Cerebellar cortex (tissue), 1 donor: ENCODE results near the gene MRM3.
"Not testable (repeated sequence)": the region's sequence is repeated elsewhere in the genome, so short reads cannot be mapped to it uniquely, and the experiment has no call there.

Experiments used
- DNase-seq: peaks from one replicate; pipeline ENCODE4 v3.0.0-alpha.2; 2015; ENCODE audit warnings: low spot score

Gene MRM3

DNA sequence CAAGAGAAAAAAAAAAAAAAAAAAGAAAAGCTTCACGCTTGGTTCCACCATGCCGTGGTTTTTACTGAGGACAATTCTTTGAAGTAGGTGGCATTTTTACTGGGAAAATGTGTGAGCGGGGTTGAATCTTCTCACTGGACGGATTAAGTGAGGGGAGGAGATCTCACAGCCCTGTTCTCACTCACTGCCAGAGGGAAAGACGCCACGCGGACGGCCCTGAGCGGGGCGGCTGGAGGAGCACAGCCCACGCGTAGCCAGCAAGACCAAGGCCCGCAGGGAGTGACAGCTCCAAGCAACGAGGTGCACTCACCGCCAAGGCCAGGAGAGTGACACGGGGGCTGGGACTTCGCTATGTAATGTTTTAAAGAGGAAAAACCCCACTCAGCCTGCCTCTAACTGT lies 43.1 kb downstream of the MRM3 start:
- no peak for DNase-seq

DNA sequence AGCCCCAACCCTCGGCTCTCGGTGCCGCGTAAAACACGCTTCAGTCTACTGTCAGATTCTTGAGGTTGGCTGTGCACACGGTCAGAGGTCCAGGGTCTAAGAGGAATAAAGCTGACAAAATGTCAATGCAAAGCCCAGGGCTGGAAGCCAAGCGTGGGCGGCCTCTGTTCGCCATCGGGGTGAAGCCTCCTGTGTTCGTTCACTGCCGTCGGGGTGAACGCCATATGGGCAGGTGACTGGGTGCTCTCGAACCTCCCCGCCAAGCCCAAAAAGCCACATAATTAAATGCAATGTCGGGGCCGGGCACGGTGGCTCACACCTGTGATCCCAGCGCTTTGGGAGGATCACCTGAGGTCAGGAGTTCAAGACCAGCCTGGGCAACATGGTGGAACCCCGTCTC lies 44.6 kb downstream of the MRM3 start:
- no peak for DNase-seq

DNA sequence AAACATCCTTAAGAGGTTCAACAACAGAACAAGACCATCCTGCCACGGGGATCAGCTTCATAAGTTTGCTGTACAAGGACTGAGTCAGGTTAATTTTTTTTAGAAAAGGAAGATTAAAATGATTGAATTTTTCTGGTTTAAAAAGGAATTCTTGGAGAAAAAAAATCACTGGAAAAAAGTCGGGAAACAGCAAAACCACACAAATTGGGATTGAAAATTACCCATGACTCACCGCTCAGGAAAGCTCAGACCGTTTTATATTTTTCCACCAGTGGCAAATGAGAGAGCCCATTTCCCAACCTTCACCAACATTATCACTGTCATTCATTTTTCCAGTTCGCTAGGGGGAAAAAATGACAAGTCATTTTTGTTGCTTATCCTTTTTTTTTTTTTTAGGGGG lies 46.6 kb downstream of the MRM3 start:
- no peak for DNase-seq

DNA sequence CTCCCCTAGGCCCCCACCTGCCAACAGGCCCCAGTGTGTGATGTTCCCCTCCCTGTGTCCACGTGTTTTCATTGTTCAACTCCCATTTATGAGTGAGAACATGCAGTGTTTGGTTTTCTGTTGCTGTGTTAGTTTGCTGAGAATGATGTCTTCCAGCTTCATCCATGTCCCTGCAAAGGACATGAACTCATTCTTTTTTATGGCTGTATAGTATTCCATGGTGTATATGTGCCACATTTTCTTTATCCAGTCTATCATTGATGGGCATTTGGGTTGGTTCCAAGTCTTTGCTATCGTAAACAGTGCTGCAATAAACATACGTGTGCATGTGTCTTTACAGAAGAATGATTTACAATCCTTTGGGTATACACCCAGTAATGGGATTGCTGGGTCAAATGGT lies 47.5 kb downstream of the MRM3 start:
- DNase-seq = not testable (repeated sequence)

DNA sequence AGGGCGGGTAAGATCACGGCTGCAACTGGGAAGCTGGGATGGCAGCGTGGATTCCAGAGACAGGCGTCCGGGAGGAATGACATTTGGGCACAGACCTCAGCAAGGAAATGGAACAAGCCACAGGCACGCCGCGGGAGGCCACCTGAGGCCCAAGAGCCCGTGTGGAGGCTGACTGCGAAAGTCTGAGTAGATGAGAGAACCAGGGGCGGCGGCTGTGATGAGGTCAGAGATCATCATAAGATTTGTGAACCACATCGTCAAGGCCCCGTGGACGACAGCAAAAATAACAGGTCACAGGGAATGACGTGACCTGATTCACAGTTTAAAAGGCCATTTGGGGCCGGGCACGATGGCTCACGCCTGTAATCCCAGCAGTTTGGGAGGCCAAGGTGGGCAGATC lies 48.2 kb downstream of the MRM3 start:
- no peak for DNase-seq

DNA sequence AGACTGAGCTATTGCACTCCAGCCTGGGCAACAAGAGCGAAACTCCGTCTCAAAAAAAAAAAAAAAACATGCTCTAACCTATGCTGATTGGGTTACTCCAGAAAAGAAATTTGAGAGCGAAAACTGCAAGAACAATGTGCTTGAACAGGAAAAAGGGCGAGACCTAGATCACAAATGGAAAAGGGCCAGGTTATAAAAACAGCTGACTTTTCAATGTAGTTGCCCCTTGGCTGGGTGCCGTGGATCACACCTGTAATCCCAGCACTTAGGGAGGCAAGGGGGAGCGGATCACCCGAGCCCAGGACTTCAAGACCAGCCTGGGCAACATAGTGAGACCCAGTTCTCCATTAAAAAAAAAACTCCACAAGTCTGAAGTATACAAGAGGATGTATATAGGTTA lies 48.8 kb downstream of the MRM3 start:
- no peak for DNase-seq

DNA sequence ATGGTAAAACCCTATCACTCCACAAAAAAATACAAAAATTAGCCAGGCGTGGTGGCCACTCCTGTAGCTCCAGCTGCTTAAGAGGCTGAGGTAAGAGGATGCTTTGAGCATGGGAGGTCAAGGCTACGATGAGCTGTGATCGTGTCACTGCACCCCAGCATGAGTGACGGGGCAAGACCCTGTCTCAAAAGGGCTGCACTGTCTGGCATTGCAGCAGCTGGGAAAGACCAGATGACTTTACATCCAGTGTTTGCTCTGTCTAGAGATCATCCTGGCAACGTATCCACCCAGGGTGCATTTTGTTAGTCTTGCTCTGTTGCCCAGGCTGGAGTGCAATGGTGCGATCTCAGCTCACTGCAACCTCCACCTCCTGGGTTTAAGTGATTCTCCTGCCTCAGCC lies 52.0 kb downstream of the MRM3 start:
- no peak for DNase-seq

DNA sequence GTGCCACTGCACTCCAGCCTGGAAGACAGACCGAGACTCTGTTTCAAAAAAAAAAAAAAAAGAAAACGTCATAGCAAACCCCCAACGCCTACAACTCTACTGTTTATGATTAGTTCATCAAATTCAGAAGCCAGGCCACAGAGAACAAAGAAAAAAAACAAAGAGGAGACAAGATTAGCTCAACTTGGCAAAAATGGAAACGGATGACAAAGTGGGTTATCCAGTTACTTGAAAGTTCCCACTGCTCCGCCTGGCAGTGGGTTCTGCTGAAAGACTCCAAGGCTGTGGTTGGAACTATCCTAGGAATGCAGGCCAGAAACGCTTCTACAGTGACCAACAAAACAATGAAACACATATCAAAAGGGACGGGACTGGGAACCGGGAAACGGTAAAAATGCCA lies 53.1 kb downstream of the MRM3 start:
- DNase-seq = no peak

DNA sequence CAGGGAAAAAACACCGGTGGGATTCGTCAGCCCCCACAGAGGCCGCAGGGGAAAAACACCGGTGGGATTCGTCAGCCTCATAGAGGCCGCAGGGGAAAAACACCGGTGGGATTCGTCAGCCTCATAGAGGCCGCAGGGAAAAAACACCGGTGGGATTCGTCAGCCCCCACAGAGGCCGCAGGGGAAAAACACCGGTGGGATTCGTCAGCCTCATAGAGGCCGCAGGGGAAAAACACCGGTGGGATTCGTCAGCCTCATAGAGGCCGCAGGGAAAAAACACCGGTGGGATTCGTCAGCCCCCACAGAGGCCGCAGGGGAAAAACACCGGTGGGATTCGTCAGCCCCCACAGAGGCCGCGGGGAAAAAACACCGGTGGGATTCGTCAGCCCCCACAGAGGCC lies 53.6 kb downstream of the MRM3 start:
- DNase-seq = not testable (repeated sequence)

DNA sequence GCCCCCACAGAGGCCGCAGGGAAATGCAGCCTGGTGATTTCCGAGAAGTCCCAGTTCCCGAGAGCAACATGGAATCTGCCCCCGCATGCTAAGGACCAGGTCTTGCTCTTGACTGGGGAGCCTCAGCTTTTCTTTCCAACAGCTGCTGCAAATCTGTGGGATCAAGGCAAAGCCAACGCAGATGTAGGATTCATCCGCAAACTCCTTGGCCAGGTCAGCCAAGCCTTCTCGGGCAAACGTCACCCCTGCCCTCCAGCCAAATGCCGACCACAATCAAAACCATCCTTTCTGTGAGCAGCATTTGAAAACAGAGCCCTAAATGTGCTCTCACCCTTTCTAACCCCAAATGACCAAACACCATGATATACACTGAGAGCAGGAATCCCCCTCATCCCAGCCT lies 54.0 kb downstream of the MRM3 start:
- no peak for DNase-seq

DNA sequence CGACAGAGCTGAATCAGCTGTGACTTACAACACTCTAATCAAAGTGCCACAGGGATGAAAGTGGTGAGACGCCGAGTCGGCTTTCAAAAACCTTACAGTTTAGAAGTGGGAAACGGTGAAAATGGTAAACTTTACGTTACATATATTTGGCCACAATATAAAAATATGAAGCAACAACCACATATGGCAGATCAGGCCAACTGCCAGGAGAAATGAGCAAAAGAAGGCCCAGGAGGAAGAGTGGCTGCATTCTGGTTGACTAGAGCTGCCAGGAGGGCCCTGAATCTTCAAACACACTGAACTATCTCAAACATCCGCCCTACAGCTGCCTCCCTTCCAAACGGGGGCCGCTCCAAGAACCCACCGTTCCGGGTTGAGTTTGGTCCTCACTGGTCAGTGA lies 56.3 kb downstream of the MRM3 start:
- DNase-seq = no peak

DNA sequence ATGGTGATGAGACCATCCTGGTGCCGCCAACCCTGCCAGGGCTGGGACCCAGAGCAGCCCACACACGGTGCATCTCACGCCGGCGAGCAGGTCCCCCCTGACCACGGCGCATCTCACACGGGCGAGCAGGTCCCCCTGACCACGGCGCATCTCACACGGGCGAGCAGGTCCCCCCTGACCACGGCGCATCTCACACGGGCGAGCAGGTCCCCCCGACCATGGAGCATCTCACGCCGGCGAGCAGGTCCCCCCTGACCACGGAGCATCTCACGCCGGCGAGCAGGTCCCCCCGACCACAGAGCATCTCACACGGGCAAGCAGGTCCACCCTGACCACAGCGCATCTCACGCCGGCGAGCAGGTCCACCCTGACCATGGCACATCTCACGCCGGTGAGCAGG lies 59.2 kb downstream of the MRM3 start:
- no peak for DNase-seq
